Measurements from ENCODE around the gene RGS12. TPM values are rescaled to one million over a fixed set of nuclear protein-coding genes. Genes with fewer than 3 reads are reported as not detected.

RGS12 gene
- total and polyA plus RNA-seq, 2 of the 13 experiments (the other 11 are each of a cell fraction or from before 2014, with no cell fraction given), result 21.0 to 27.7 TPM

- TF ChIP-seq, protein P1, sequence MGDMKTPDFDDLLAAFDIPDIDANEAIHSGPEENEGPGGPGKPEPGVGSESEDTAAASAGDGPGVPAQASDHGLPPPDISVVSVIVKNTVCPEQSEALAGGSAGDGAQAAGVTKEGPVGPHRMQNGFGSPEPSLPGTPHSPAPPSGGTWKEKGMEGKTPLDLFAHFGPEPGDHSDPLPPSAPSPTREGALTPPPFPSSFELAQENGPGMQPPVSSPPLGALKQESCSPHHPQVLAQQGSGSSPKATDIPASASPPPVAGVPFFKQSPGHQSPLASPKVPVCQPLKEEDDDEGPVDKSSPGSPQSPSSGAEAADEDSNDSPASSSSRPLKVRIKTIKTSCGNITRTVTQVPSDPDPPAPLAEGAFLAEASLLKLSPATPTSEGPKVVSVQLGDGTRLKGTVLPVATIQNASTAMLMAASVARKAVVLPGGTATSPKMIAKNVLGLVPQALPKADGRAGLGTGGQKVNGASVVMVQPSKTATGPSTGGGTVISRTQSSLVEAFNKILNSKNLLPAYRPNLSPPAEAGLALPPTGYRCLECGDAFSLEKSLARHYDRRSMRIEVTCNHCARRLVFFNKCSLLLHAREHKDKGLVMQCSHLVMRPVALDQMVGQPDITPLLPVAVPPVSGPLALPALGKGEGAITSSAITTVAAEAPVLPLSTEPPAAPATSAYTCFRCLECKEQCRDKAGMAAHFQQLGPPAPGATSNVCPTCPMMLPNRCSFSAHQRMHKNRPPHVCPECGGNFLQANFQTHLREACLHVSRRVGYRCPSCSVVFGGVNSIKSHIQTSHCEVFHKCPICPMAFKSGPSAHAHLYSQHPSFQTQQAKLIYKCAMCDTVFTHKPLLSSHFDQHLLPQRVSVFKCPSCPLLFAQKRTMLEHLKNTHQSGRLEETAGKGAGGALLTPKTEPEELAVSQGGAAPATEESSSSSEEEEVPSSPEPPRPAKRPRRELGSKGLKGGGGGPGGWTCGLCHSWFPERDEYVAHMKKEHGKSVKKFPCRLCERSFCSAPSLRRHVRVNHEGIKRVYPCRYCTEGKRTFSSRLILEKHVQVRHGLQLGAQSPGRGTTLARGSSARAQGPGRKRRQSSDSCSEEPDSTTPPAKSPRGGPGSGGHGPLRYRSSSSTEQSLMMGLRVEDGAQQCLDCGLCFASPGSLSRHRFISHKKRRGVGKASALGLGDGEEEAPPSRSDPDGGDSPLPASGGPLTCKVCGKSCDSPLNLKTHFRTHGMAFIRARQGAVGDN (CRISPR knock-in tag; IDR thresholded peaks at IDR 0.05), result peak; percentile 67
- TF ChIP-seq HDAC1 (CRISPR knock-in tag; IDR thresholded peaks at IDR 0.05), result 0 out of 2 replicates have a peak, but pooled peaks have one; percentile 34
- TF ChIP-seq, protein P2, sequence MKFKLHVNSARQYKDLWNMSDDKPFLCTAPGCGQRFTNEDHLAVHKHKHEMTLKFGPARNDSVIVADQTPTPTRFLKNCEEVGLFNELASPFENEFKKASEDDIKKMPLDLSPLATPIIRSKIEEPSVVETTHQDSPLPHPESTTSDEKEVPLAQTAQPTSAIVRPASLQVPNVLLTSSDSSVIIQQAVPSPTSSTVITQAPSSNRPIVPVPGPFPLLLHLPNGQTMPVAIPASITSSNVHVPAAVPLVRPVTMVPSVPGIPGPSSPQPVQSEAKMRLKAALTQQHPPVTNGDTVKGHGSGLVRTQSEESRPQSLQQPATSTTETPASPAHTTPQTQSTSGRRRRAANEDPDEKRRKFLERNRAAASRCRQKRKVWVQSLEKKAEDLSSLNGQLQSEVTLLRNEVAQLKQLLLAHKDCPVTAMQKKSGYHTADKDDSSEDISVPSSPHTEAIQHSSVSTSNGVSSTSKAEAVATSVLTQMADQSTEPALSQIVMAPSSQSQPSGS (CRISPR knock-in tag; IDR thresholded peaks at IDR 0.05), result 0 out of 2 replicates have a peak, but pooled peaks have one; percentile 48
- TF ChIP-seq HNF4G (IDR thresholded peaks at IDR 0.05; ENCODE audit: borderline replicate concordance, low read depth, low read length), result peak; percentile 33; the same call in 1 of the 2 replicates
- TF ChIP-seq HNF4G (CRISPR knock-in tag; IDR thresholded peaks at IDR 0.05; ENCODE audit: borderline replicate concordance, low read depth), result no peak
- no peak for TF ChIP-seq ZNF232 (CRISPR knock-in tag; IDR thresholded peaks at IDR 0.05; ENCODE audit: borderline replicate concordance)
- TF ChIP-seq ZGPAT (CRISPR knock-in tag; IDR thresholded peaks at IDR 0.05), result no peak
- TF ChIP-seq ZNF883 (CRISPR knock-in tag; IDR thresholded peaks at IDR 0.05; ENCODE audit: not compliant biosample characterization), result no peak
- TF ChIP-seq ELF3 (CRISPR knock-in tag; IDR thresholded peaks at IDR 0.05), result peak; percentile 60
- TF ChIP-seq HOXD1 (CRISPR knock-in tag; IDR thresholded peaks at IDR 0.05), result no peak
- peak; percentile 61; the same call in 1 of the 2 replicates for TF ChIP-seq SALL1 (CRISPR knock-in tag; IDR thresholded peaks at IDR 0.05)
- TF ChIP-seq, protein P3, sequence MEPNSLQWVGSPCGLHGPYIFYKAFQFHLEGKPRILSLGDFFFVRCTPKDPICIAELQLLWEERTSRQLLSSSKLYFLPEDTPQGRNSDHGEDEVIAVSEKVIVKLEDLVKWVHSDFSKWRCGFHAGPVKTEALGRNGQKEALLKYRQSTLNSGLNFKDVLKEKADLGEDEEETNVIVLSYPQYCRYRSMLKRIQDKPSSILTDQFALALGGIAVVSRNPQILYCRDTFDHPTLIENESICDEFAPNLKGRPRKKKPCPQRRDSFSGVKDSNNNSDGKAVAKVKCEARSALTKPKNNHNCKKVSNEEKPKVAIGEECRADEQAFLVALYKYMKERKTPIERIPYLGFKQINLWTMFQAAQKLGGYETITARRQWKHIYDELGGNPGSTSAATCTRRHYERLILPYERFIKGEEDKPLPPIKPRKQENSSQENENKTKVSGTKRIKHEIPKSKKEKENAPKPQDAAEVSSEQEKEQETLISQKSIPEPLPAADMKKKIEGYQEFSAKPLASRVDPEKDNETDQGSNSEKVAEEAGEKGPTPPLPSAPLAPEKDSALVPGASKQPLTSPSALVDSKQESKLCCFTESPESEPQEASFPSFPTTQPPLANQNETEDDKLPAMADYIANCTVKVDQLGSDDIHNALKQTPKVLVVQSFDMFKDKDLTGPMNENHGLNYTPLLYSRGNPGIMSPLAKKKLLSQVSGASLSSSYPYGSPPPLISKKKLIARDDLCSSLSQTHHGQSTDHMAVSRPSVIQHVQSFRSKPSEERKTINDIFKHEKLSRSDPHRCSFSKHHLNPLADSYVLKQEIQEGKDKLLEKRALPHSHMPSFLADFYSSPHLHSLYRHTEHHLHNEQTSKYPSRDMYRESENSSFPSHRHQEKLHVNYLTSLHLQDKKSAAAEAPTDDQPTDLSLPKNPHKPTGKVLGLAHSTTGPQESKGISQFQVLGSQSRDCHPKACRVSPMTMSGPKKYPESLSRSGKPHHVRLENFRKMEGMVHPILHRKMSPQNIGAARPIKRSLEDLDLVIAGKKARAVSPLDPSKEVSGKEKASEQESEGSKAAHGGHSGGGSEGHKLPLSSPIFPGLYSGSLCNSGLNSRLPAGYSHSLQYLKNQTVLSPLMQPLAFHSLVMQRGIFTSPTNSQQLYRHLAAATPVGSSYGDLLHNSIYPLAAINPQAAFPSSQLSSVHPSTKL (CRISPR knock-in tag; IDR thresholded peaks at IDR 0.05), result peak; percentile 60
- TF ChIP-seq TBX2 (CRISPR knock-in tag; IDR thresholded peaks at IDR 0.05; ENCODE audit: borderline replicate concordance), result no peak
- TF ChIP-seq SKIL (CRISPR knock-in tag; IDR thresholded peaks at IDR 0.05; ENCODE audit: borderline replicate concordance), result no peak
- no peak for TF ChIP-seq SRSF4 (IDR thresholded peaks at IDR 0.05; ENCODE audit: low read depth, low read length, poor library complexity, severe bottlenecking)
- TF ChIP-seq SMAD3 (CRISPR knock-in tag; IDR thresholded peaks at IDR 0.05), result no peak
- no peak for TF ChIP-seq ZNF446 (CRISPR knock-in tag; IDR thresholded peaks at IDR 0.05)
Measured at GRCh38 chr4:3323071-3323481, 30.3 kb downstream of the RGS12 start (continued).

Measured in HepG2 (cell line).